Fibroblast of lung (primary cell): Measurements from ENCODE around the gene APOBR. TPM values are rescaled to one million over a fixed set of nuclear protein-coding genes. Genes with fewer than 3 reads are reported as not detected.

Source experiments
- DNase-seq, 2 donors: peaks; one replicate each; pipeline versions ENCODE4 v3.0.0 to v3.0.0-alpha.2; 2010; ENCODE audit warnings: low read depth in 2 of 2
- H2AFZ ChIP-seq: 2 replicates; pipeline ENCODE4 v1.5.1; 2012; ENCODE audit warnings: low read length, control low read depth, inconsistent platforms
- H3K27ac ChIP-seq: 2 replicates; pipeline ENCODE4 v1.5.1; 2011; ENCODE audit warnings: low read length, control low read depth; ENCODE audit not compliant: insufficient read depth
- H3K27me3 ChIP-seq: 2 replicates; pipeline ENCODE4 v1.5.1; 2011; ENCODE audit warnings: mild to moderate bottlenecking, low read length; ENCODE audit not compliant: control insufficient read depth, insufficient read depth
- H3K36me3 ChIP-seq: 2 replicates; pipeline ENCODE4 v1.5.1; 2011; ENCODE audit warnings: low read length; ENCODE audit not compliant: control insufficient read depth, insufficient read depth
- H3K4me1 ChIP-seq: 2 replicates; pipeline ENCODE4 v1.5.1; 2011; ENCODE audit warnings: low read length; ENCODE audit not compliant: control insufficient read depth, insufficient read depth; ENCODE audit errors: extremely low read depth
- H3K4me2 ChIP-seq: 2 replicates; pipeline ENCODE4 v1.5.1; 2011; ENCODE audit warnings: low read length, control low read depth; ENCODE audit not compliant: insufficient read depth; ENCODE audit errors: extremely low read depth
- H3K4me3 ChIP-seq, 4 experiments: fragments of 200-600 bp in 1 of 4; sonication (generic) in 1 of 4; replicated peaks in 1 of 4; 2 replicates each; pipeline ENCODE4 v1.5.1; 2011 to 2016; ENCODE audit warnings: low read length in 4 of 4, low read depth in 3 of 4, mild to moderate bottlenecking in 3 of 4, control low read depth in 2 of 4, inconsistent platforms in 1 of 4, mixed read lengths in 1 of 4; ENCODE audit not compliant: insufficient read depth in 1 of 4; ENCODE audit errors: control extremely low read depth in 1 of 4
- H3K79me2 ChIP-seq: 2 replicates; pipeline ENCODE4 v1.5.1; 2012; ENCODE audit warnings: mild to moderate bottlenecking, low read length, inconsistent platforms; ENCODE audit not compliant: control insufficient read depth, insufficient read depth
- H3K9ac ChIP-seq: 2 replicates; pipeline ENCODE4 v1.5.1; 2011; ENCODE audit warnings: mild to moderate bottlenecking, low read length, control low read depth; ENCODE audit not compliant: insufficient read depth
- H3K9me3 ChIP-seq: 2 replicates; pipeline ENCODE4 v1.5.1; 2012; ENCODE audit warnings: low read depth, low read length; ENCODE audit not compliant: control insufficient read depth, insufficient read depth
- H4K20me1 ChIP-seq: 2 replicates; pipeline ENCODE4 v1.5.1; 2011; ENCODE audit warnings: low read length; ENCODE audit not compliant: control insufficient read depth, insufficient read depth; ENCODE audit errors: extremely low read depth
- EZH2 ChIP-seq: IDR thresholded peaks from 2 replicates; pipeline ENCODE4 v1.5.1; 2012; ENCODE audit warnings: low read length, control low read depth, mild to moderate bottlenecking; ENCODE audit errors: missing control alignments
- polyA plus RNA-seq, 2 donors: library from polyadenylated mRNA; depleted of rRNA in 1 of 2; stranded (reverse) in 1 of 2; unstranded in 1 of 2; fragments of >200 nt; gene quantifications; 2 replicates each; pipeline ENCODE4 v1.2.1, GENCODE V29; 2011 to 2012; ENCODE audit warnings: missing spikeins in 1 of 2
- total RNA-seq: library from RNA; depleted of rRNA; stranded (reverse); fragments of >200 nt; gene quantifications from 2 replicates; pipeline ENCODE4 v1.2.1, GENCODE V29; 2014
- TF ChIP-seq, protein P1 (sequence below), 2 donors: IDR thresholded peaks in 1 of 2; conservative IDR thresholded peaks in 1 of 2; 1 replicate in 1 of 2; 2 replicates in 1 of 2; pipeline ENCODE4 v1.5.1; 2011 to 2012; ENCODE audit warnings: low read length in 2 of 2, control low read depth in 1 of 2, inconsistent platforms in 1 of 2, low read depth in 1 of 2, mild to moderate bottlenecking in 1 of 2

APOBR gene
- total and polyA plus RNA-seq, 2 donors (not counting 1 experiment from before 2014, with no cell fraction given): under 0.01 TPM; not detected in 1

DNA sequence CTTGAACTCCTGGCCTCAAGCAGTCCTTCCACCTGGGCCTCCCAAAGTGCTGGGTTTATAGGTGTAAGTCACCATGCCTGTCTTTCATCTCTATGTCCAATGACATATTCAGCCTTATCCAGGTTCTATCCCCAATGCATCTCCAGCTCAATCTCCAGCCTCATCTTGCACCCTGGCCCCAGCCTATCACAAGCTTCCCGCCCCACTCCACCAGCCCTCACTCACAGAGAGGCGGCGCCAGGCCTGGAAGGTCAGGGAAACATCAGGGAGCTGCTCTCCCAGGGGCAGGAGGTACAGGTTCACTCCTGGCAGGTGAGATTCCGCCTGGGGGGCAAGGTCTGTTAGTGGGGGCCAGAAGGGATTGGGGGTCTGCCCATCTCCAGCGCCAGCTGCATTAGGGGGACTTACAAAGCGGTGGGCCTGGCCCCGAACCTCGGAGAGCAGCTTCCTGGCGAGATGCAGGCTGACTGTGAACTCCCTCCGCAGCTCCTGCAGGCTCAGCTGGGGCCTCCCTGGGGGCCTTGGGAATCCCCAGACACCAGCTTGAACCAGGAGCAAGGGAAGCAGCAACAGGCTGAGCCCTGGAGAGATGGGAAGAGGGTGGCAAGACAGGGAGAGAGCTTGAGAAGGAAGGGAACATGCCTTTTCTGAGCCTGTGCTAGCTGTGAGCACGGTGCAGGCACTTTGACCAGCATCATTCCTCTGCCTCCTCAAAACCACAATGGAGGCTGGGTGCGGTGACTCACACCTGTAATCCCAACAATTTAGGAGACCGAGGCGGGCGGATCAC, 9.2 kb downstream of the APOBR start:
- Histone ChIP-seq H3K36me3 (no peaks in the 10 kb centered on the region), H3K79me2 (no peaks in the 10 kb centered on the region), H3K9me3 (no peaks in the 10 kb centered on the region), H3K4me2 (no peak overlapping the region), H3K27ac (no peak overlapping the region), H3K9ac (no peak overlapping the region), H3K4me3 (no peak overlapping the region), H4K20me1 (no peaks in the 10 kb centered on the region), H3K4me1 (no peaks in the 10 kb centered on the region), H3K27me3 (peaks cover 8% of the 10 kb centered on the region), H2AFZ (no peak overlapping the region)
- DNase-seq: no peak
- TF ChIP-seq, protein P1, sequence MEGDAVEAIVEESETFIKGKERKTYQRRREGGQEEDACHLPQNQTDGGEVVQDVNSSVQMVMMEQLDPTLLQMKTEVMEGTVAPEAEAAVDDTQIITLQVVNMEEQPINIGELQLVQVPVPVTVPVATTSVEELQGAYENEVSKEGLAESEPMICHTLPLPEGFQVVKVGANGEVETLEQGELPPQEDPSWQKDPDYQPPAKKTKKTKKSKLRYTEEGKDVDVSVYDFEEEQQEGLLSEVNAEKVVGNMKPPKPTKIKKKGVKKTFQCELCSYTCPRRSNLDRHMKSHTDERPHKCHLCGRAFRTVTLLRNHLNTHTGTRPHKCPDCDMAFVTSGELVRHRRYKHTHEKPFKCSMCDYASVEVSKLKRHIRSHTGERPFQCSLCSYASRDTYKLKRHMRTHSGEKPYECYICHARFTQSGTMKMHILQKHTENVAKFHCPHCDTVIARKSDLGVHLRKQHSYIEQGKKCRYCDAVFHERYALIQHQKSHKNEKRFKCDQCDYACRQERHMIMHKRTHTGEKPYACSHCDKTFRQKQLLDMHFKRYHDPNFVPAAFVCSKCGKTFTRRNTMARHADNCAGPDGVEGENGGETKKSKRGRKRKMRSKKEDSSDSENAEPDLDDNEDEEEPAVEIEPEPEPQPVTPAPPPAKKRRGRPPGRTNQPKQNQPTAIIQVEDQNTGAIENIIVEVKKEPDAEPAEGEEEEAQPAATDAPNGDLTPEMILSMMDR (conservative IDR thresholded peaks at IDR 0.05 in 1 of 2, IDR thresholded peaks at IDR 0.05 in 1 of 2; ENCODE audit: low read depth in 1 of 2, low read length in 2 of 2): no peak
- TF ChIP-seq EZH2: no peak

DNA sequence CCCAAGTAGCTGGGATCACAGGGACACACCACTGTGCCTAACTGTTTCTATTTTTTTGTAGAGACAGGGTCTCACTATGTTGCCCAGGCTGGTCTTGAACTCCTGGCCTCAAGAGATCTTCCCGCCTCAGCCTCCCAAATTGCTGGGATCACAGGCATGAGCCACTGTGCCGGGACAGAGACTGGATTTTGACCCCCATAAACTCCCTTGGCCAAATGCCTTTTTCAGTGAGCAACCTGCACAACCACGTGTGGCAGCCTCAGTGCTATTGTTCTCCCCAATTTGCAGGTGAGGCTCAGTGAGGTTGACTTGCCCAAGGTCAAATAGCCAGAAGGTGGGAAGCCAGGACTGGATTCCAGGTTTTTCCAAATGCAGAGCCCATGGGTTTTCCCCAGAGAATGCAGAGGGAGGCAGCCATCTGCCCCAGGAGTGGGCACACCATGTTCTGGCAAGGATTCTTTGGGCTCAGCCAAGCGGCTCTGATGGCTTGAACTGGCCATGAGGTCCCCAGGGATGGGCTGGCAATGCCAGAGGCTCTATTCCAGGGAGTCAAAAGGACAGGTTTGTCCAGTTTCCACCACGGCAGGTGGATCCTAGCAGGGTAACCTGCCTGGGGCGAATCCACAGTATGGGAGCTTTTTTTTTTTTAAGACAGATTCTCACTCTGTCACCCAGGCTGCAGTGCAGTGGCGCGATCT, 10.4 kb downstream of the APOBR start:
- Histone ChIP-seq H2AFZ (no peak overlapping the region), H3K9ac (no peak overlapping the region), H3K4me1 (no peaks in the 10 kb centered on the region), H3K27me3 (peaks cover 8% of the 10 kb centered on the region), H3K4me2 (no peak overlapping the region), H3K36me3 (no peaks in the 10 kb centered on the region), H3K9me3 (no peaks in the 10 kb centered on the region), H3K4me3 (no peak overlapping the region), H4K20me1 (no peaks in the 10 kb centered on the region), H3K79me2 (no peaks in the 10 kb centered on the region), H3K27ac (no peak overlapping the region)
- DNase-seq: no peak
- TF ChIP-seq, protein P1 (conservative IDR thresholded peaks at IDR 0.05 in 1 of 2, IDR thresholded peaks at IDR 0.05 in 1 of 2; ENCODE audit: low read depth in 1 of 2, low read length in 2 of 2): no peak
- no peak for TF ChIP-seq EZH2

DNA sequence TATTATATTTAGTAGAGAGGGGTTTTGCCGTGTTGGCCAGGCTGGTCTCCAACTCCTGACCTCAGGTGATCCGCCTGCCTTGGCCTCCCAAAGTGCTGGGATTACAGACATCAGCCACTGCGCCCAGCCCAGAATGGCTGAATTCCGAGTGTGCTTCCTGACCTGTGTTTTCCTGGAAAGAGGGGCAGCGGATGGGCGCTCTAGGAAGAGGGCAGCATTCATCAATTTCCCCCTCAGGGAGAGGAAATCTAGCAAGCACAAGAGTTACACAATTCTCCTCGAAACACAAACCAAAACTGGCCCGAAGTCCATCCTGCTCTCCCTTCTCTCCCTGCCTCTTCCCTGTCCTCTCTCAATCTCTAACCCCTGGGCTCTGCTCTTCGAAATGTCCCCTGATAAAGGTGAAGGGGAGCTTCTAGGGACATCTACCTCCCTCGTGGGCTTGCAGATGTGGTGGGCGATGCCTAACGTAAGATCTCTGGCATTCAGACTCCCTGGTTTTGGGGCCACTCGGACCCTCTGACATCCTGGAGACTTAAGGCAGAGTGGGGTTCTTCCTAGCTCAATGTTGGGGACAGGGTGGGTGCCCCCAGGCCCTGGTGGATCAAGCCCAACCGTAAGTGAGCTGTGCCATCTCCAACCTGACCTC, 11.2 kb downstream of the APOBR start:
- Histone ChIP-seq H3K4me1 (no peaks in the 10 kb centered on the region), H3K36me3 (no peaks in the 10 kb centered on the region), H3K9ac (no peak overlapping the region), H3K27me3 (peaks cover 8% of the 10 kb centered on the region), H4K20me1 (no peaks in the 10 kb centered on the region), H3K27ac (no peak overlapping the region), H3K9me3 (no peaks in the 10 kb centered on the region), H2AFZ (no peak overlapping the region), H3K4me3 (no peak overlapping the region), H3K4me2 (no peak overlapping the region), H3K79me2 (no peaks in the 10 kb centered on the region)
- DNase-seq: no peak
- no peak for TF ChIP-seq EZH2
- TF ChIP-seq, protein P1 (conservative IDR thresholded peaks at IDR 0.05 in 1 of 2, IDR thresholded peaks at IDR 0.05 in 1 of 2; ENCODE audit: low read depth in 1 of 2, low read length in 2 of 2): no peak
